ENCODE data around the gene VASP. TPM values are rescaled to one million over a fixed set of nuclear protein-coding genes. Genes with fewer than 3 reads are reported as not detected.

The VASP gene
- total and polyA plus RNA-seq, 2 donors (not counting 1 experiment from before 2014, with no cell fraction given) = 79.5 to 108 TPM

DNA sequence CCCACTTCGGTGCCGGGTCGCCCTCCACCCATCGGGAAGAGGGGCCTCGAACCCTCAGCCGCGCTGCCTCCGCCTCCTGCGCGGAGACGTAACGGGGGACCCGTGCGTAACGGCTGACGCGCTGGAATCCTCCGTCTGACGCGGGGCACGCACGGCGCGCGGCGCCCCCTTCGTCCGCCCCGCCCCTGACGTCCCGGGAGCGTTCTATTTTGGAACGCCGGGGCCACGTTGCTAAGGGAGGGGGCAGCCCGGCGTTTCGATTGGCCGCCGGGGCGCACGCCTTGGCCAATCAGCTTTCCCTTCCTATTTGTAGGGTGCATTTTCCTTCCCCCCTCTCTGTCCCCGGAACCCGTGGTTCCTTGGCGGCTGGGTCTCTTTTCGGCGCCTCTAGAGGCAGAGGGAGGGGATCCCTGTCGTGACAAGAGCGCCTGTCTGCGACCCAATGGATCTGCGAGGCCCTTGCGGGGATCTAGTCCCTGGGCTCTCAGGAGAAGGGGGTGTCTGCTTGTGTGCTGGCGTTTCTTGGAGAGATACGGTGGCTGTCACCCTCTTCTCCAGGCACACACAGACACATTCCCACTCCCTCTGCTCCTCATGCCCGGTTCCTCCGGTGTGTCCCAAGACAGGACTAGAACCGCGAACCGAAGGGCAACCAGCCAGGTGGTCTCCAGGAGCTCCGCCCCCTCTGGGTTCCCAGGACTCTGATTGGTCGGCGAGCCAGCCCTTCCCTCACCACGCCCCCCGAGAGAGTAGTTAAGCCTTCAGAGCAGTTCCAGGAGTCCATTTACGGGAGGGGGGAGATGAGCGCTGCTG lies 37.9 kb upstream of the VASP start:
- Histone ChIP-seq H3K79me2 (ENCODE audit: control insufficient read depth, insufficient read depth, low read length) (no peaks in the 10 kb centered on the region), H3K9ac (ENCODE audit: low read length) (peak overlapping the region; percentile 99), H3K4me2 (replicated peaks; ENCODE audit: low read depth, low read length, poor library complexity, severe bottlenecking) (peak overlapping the region; percentile 93), H3K4me1 (ENCODE audit: control insufficient read depth in 2 of 2, insufficient read depth in 2 of 2, low read length in 2 of 2) (peaks cover 38 to 57% of the 10 kb centered on the region in 2 donors), H3K4me3 (ENCODE audit: control extremely low read depth in 1 of 5, extremely low read depth in 1 of 5, insufficient read depth in 1 of 5, low read depth in 2 of 5, low read length in 4 of 5) (peak overlapping the region; percentile 59 to 100 (median 95)), H3K27ac (ENCODE audit: low read length in 2 of 2) (peak overlapping the region; percentile 96 to 100), H3K36me3 (replicated peaks in 1 of 2; ENCODE audit: control extremely low read depth in 1 of 2, control insufficient read depth in 1 of 2, extremely low read depth in 1 of 2, insufficient read depth in 2 of 2, low read length in 1 of 2) (no peaks in the 10 kb centered on the region), H3K27me3 (replicated peaks in 1 of 4; ENCODE audit: control extremely low read depth in 1 of 4, control insufficient read depth in 3 of 4, insufficient read depth in 4 of 4, low read length in 3 of 4) (peaks cover 0 to 33% (median 15%) of the 10 kb centered on the region in 4 experiments), H2AFZ (ENCODE audit: insufficient read depth, low read depth, low read length, poor library complexity, severe bottlenecking) (no peak overlapping the region), H4K20me1 (ENCODE audit: control insufficient read depth, insufficient read depth, low read length, poor library complexity, severe bottlenecking) (peaks cover 59% of the 10 kb centered on the region), H3K9me3 (ENCODE audit: control extremely low read depth in 1 of 3, control insufficient read depth in 2 of 3, insufficient read depth in 1 of 3, low read length in 2 of 3) (no peaks in the 10 kb centered on the region)
- Mint-ChIP-seq H3K27ac (peak overlapping the region; percentile 95), H3K4me1 (peaks cover 50% of the 10 kb centered on the region), H3K9me3 (ENCODE audit: insufficient read depth) (no peaks in the 10 kb centered on the region), H3K27me3 (peaks cover 24% of the 10 kb centered on the region), H3K4me3 (peak overlapping the region; percentile 92)
- CTCF ChIA-PET = interaction anchor here (0.7 to 7.3 kb wide), 14 partner anchors 10 to 173 kb away, joined by 3 to 98 read pairs (median 4); partner anchors contain the start of gene PPM1N
- TF ChIP-seq, protein P1, sequence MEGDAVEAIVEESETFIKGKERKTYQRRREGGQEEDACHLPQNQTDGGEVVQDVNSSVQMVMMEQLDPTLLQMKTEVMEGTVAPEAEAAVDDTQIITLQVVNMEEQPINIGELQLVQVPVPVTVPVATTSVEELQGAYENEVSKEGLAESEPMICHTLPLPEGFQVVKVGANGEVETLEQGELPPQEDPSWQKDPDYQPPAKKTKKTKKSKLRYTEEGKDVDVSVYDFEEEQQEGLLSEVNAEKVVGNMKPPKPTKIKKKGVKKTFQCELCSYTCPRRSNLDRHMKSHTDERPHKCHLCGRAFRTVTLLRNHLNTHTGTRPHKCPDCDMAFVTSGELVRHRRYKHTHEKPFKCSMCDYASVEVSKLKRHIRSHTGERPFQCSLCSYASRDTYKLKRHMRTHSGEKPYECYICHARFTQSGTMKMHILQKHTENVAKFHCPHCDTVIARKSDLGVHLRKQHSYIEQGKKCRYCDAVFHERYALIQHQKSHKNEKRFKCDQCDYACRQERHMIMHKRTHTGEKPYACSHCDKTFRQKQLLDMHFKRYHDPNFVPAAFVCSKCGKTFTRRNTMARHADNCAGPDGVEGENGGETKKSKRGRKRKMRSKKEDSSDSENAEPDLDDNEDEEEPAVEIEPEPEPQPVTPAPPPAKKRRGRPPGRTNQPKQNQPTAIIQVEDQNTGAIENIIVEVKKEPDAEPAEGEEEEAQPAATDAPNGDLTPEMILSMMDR (IDR thresholded peaks at IDR 0.05) = no peak
- no peak for TF ChIP-seq EZH2 (IDR thresholded peaks at IDR 0.05; ENCODE audit: borderline replicate concordance, insufficient read depth, low read depth, low read length, poor library complexity, severe bottlenecking)
- POLR2A ChIA-PET = interaction anchor here (0.8 to 4.2 kb wide), 12 partner anchors 9 to 301 kb away, joined by 3 to 45 read pairs (median 5); partner anchors contain the start of genes QPCTL and SNRPD2
- ATAC-seq (ENCODE audit: low read depth) (peak; percentile 57), DNase-seq (peak; percentile 97)
- WGBS (ENCODE audit: insufficient coverage) = 1% methylated on average over 52 of the region's 66 CpGs
- intact Hi-C loops (cut with micrococcal nuclease) = loop anchor here (1.0 to 2.0 kb wide), 4 partner anchors 9 to 64 kb away; partner anchors contain the start of genes PPP1R13L and VASP
